ENCODE results near the gene FSD2.

Gene FSD2

DNA sequence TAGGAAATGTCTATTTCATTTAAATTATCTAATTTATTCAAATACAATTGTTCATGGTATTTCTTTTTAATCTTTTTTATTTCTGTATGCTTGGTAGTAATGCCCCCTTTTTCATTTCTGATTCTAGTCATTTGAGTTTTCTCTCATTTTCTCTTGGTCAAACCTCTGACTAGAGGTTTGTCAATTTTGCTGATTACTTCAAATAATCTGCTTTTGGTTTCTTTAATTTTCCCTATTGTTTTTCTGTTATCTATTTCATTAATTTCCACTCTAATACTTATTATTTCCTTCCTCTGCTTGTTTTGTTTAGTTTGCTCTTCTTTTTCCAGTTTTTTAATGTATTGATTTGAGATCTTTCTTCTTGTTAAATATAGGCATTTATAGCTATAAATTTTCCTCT, 12.1 kb downstream of the FSD2 start:
- H3K36me3 ChIP-seq (ENCODE audit: control insufficient read depth in 1 of 2, insufficient read depth in 2 of 2, low read length in 2 of 2) = no peaks in the 10 kb centered on the region

DNA sequence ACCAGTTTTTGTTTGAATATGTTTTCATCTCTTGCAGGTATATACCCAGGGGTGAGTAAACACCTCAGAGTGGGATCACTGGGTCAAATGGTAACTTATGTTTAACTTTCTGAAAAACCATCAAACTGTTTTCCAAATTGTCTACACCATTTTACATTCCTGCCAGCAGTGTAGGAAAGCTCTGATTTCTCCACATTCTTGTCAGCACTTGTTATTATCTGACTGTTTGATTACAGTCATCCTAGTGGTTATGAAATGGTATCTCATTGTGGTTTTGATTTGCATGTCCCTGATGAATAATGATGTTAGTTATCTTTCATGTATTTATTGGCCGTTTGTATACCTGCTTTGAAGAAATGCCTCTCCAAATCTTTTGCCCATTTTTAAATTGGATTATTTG, 13.8 kb downstream of the FSD2 start:
- Histone ChIP-seq H3K4me1 (ENCODE audit: control insufficient read depth in 1 of 2, insufficient read depth in 2 of 2, low read length in 2 of 2) (no peaks in the 10 kb centered on the region), H3K9ac (ENCODE audit: low read depth in 1 of 2, low read length in 2 of 2) (no peak overlapping the region), H3K27me3 (ENCODE audit: control insufficient read depth in 1 of 2, insufficient read depth in 2 of 2, low read length in 2 of 2) (no peaks in the 10 kb centered on the region), H3K36me3 (ENCODE audit: control insufficient read depth in 1 of 2, insufficient read depth in 2 of 2, low read length in 2 of 2) (no peaks in the 10 kb centered on the region), H3K27ac (ENCODE audit: low read depth, low read length) (no peak overlapping the region), H3K4me3 (ENCODE audit: low read depth in 1 of 2, low read length in 2 of 2) (no peak overlapping the region), H3K9me3 (ENCODE audit: control insufficient read depth in 1 of 2, low read length in 2 of 2) (no peaks in the 10 kb centered on the region)

More for the DNA sequence above, 12.1 kb downstream of the FSD2 start:
- Histone ChIP-seq H3K4me3 (ENCODE audit: low read depth in 1 of 2, low read length in 2 of 2) (no peak overlapping the region), H3K9ac (ENCODE audit: low read depth in 1 of 2, low read length in 2 of 2) (no peak overlapping the region), H3K27me3 (ENCODE audit: control insufficient read depth in 1 of 2, insufficient read depth in 2 of 2, low read length in 2 of 2) (no peaks in the 10 kb centered on the region), H3K9me3 (ENCODE audit: control insufficient read depth in 1 of 2, low read length in 2 of 2) (no peaks in the 10 kb centered on the region), H3K4me1 (ENCODE audit: control insufficient read depth in 1 of 2, insufficient read depth in 2 of 2, low read length in 2 of 2) (no peaks in the 10 kb centered on the region), H3K27ac (ENCODE audit: low read depth, low read length) (no peak overlapping the region)

DNA sequence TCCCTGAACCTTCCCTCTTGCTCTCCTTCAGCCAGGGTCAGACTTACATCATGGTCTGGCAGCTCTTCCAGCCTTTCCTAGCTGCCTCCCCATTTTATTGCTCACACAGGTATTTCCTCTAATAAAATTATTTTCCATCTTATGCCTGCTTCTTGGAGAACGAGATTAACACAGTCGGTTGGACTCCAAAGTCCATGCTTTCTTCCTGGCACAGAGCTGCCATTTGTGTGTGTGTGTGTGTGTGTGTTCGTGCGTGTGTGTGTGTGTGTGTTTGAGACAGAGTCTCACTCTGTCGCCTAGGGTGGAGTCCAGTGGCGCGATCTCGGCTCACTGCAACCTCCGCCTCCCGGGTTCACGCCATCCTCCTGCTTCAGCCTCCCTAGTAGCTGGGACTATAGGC, 15.5 kb downstream of the FSD2 start:
- Histone ChIP-seq H3K36me3 (ENCODE audit: control insufficient read depth in 1 of 2, insufficient read depth in 2 of 2, low read length in 2 of 2) (no peaks in the 10 kb centered on the region), H3K27ac (ENCODE audit: low read depth, low read length) (no peak overlapping the region), H3K4me1 (ENCODE audit: control insufficient read depth in 1 of 2, insufficient read depth in 2 of 2, low read length in 2 of 2) (no peaks in the 10 kb centered on the region), H3K9ac (ENCODE audit: low read depth in 1 of 2, low read length in 2 of 2) (no peak overlapping the region), H3K27me3 (ENCODE audit: control insufficient read depth in 1 of 2, insufficient read depth in 2 of 2, low read length in 2 of 2) (no peaks in the 10 kb centered on the region), H3K4me3 (ENCODE audit: low read depth in 1 of 2, low read length in 2 of 2) (no peak overlapping the region), H3K9me3 (ENCODE audit: control insufficient read depth in 1 of 2, low read length in 2 of 2) (no peaks in the 10 kb centered on the region)

DNA sequence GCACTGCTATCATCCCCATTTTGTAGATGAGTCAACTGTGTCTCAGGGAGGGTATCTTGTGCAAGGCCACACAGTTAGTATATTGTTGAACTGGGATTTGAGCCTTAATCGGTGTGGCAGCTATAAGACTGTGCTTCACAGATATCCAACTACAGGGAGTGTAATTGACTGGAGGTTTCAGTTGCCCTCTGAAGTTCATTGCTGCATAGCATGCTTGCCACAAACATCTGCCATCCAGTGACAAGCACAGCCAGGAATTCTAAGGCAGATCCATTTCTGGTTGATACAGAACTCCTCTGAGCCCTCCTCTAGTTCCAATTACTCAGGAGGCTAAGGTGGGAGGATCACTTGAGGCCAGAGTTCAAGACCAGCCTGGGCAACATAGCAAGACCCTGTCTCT, 16.4 kb downstream of the FSD2 start:
- Histone ChIP-seq H3K4me1 (ENCODE audit: control insufficient read depth in 1 of 2, insufficient read depth in 2 of 2, low read length in 2 of 2) (no peaks in the 10 kb centered on the region), H3K27me3 (ENCODE audit: control insufficient read depth in 1 of 2, insufficient read depth in 2 of 2, low read length in 2 of 2) (no peaks in the 10 kb centered on the region), H3K9me3 (ENCODE audit: control insufficient read depth in 1 of 2, low read length in 2 of 2) (no peaks in the 10 kb centered on the region), H3K27ac (ENCODE audit: low read depth, low read length) (no peak overlapping the region), H3K9ac (ENCODE audit: low read depth in 1 of 2, low read length in 2 of 2) (no peak overlapping the region), H3K36me3 (ENCODE audit: control insufficient read depth in 1 of 2, insufficient read depth in 2 of 2, low read length in 2 of 2) (no peaks in the 10 kb centered on the region), H3K4me3 (ENCODE audit: low read depth in 1 of 2, low read length in 2 of 2) (no peak overlapping the region)

DNA sequence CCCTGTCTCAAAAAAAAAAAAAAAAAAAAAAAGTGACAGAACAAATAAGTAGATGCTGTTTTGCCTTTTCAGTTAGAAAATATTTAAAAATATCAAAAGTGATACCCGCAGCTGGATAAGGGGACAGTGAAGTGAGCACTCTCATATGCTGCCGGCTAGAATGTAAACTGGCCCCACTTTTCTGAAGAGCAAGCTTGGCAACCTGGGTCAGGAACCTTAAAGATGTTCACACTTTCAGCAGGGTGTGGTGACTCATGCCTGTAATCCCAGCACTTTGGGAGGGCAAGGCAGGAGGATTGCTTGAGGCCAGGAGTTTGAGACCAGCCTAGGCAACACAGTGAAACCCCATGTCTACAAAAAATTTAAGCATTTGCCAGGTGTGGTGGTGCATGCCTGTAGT, 17.4 kb downstream of the FSD2 start:
- Histone ChIP-seq H3K27ac (ENCODE audit: low read depth, low read length) (no peak overlapping the region), H3K9ac (ENCODE audit: low read depth in 1 of 2, low read length in 2 of 2) (no peak overlapping the region), H3K4me3 (ENCODE audit: low read depth in 1 of 2, low read length in 2 of 2) (no peak overlapping the region), H3K27me3 (ENCODE audit: control insufficient read depth in 1 of 2, insufficient read depth in 2 of 2, low read length in 2 of 2) (no peaks in the 10 kb centered on the region), H3K36me3 (ENCODE audit: control insufficient read depth in 1 of 2, insufficient read depth in 2 of 2, low read length in 2 of 2) (no peaks in the 10 kb centered on the region), H3K9me3 (ENCODE audit: control insufficient read depth in 1 of 2, low read length in 2 of 2) (no peaks in the 10 kb centered on the region), H3K4me1 (ENCODE audit: control insufficient read depth in 1 of 2, insufficient read depth in 2 of 2, low read length in 2 of 2) (no peaks in the 10 kb centered on the region)

DNA sequence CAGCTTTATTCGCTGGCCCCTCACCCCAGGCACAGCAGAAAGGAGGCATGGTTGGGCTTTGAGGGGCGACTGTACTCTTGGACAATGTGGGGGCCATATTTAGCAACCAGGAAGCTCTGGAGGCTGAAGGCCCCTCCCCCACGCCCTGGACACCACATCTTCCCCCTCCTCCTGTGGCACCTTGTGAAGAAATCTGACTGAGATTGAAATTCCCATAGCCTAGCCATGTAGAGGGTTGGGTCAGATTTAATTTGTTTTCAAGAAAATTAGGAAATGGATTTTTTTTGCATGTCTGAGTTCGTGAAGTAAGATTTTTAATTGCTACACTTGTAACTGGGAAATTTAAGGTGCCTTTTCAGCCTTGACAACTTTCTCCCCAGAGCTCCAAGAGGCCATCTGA, 24.5 kb downstream of the FSD2 start:
- no peaks in the 10 kb centered on the region for H3K4me1 ChIP-seq (ENCODE audit: control insufficient read depth in 1 of 2, insufficient read depth in 2 of 2, low read length in 2 of 2)
- no peak overlapping the region for H3K4me3 ChIP-seq (ENCODE audit: low read depth in 1 of 2, low read length in 2 of 2)
- no peaks in the 10 kb centered on the region for H3K9me3 ChIP-seq (ENCODE audit: control insufficient read depth in 1 of 2, low read length in 2 of 2)
- H3K27ac ChIP-seq (ENCODE audit: low read depth, low read length) = no peak overlapping the region
- H3K9ac ChIP-seq (ENCODE audit: low read depth in 1 of 2, low read length in 2 of 2) = no peak overlapping the region
- H3K27me3 ChIP-seq (ENCODE audit: control insufficient read depth in 1 of 2, insufficient read depth in 2 of 2, low read length in 2 of 2) = no peaks in the 10 kb centered on the region
- no peaks in the 10 kb centered on the region for H3K36me3 ChIP-seq (ENCODE audit: control insufficient read depth in 1 of 2, insufficient read depth in 2 of 2, low read length in 2 of 2)

DNA sequence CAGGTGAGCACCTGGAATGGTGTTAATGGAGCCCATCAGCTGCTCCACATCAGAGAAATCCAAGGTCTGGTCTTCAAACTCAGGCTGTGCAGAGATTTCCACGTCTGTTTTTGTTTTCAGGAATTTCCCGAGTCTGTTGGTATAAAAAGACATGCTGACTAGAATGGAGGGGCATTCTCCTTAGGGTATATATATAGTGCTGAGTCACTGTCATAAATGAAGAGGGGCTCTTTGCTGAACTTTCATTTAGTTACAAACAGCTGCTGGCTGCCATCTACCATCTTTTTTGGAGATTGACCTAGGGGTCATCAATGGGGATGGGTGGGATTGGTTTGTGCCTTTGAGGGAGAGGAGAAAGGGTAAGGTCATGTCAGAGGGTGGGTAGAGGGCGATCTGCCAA, 27.1 kb downstream of the FSD2 start:
- H3K4me1 ChIP-seq (ENCODE audit: control insufficient read depth in 1 of 2, insufficient read depth in 2 of 2, low read length in 2 of 2) = no peaks in the 10 kb centered on the region
- no peak overlapping the region for H3K9ac ChIP-seq (ENCODE audit: low read depth in 1 of 2, low read length in 2 of 2)
- H3K36me3 ChIP-seq (ENCODE audit: control insufficient read depth in 1 of 2, insufficient read depth in 2 of 2, low read length in 2 of 2) = no peaks in the 10 kb centered on the region
- H3K27me3 ChIP-seq (ENCODE audit: control insufficient read depth in 1 of 2, insufficient read depth in 2 of 2, low read length in 2 of 2) = no peaks in the 10 kb centered on the region
- H3K27ac ChIP-seq (ENCODE audit: low read depth, low read length) = no peak overlapping the region
- H3K4me3 ChIP-seq (ENCODE audit: low read depth in 1 of 2, low read length in 2 of 2) = no peak overlapping the region
- no peaks in the 10 kb centered on the region for H3K9me3 ChIP-seq (ENCODE audit: control insufficient read depth in 1 of 2, low read length in 2 of 2)

DNA sequence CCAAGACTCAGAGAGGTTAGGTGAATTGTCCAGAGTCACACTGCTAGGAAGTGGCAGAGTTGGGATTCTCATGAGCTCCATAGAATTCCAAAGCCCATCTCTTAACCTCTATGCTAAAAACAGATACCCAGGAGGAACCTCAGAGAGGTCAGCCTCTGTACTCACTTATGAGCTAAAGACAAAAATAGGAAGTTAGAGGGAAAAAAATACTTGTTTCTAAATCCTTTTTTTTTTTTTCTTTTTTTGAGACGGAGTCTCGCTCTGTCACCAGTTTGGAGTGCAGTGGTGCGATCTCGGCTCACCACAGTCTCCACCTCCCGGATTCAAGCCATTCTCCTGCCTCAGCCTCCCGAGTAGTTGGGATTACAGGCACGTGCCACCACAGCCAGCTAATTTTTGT, 31.4 kb downstream of the FSD2 start:
- Histone ChIP-seq H3K4me1 (ENCODE audit: control insufficient read depth in 1 of 2, insufficient read depth in 2 of 2, low read length in 2 of 2) (no peaks in the 10 kb centered on the region), H3K9ac (ENCODE audit: low read depth in 1 of 2, low read length in 2 of 2) (no peak overlapping the region), H3K4me3 (ENCODE audit: low read depth in 1 of 2, low read length in 2 of 2) (no peak overlapping the region), H3K27ac (ENCODE audit: low read depth, low read length) (no peak overlapping the region), H3K27me3 (ENCODE audit: control insufficient read depth in 1 of 2, insufficient read depth in 2 of 2, low read length in 2 of 2) (no peaks in the 10 kb centered on the region), H3K9me3 (ENCODE audit: control insufficient read depth in 1 of 2, low read length in 2 of 2) (no peaks in the 10 kb centered on the region), H3K36me3 (ENCODE audit: control insufficient read depth in 1 of 2, insufficient read depth in 2 of 2, low read length in 2 of 2) (no peaks in the 10 kb centered on the region)

DNA sequence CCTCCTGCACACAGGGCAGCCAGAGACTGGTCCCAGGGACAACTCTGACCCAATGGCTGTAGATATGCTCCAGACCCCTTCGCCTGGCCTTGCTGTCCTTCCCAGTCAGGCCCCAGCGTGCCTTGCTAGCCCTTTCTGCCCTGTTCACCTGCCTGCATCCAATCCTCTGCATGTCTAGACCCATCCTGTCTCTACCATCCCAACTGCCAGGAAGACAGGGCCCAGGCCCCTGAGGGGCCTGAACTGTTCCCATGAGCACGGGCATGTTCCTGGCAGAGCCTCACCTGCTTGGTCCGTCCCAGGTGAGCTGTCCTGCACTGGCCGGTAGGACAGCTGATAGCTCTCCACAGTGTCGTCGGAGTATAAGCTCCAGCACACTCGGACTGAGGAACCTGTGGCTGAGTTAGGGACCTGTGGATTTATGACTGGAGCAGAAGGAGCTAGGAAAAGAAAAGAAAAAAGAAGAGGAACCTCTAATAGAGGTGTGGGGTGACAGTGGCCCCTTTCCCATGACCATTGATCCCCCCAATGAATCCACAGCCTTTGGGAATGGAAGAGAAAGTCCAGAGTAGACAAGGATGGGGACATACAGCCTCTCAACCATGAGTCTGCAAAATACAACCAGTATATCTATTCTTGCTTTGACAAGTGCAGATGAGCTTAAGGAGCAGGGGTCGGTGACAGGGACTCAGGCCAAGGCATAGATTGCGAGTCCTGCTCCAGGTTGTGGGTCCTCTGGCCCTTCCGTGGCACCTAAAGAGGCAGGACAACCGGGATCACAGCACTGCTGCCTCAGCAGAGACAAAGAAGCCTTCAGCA, 33.9 kb downstream of the FSD2 start:
- no peak overlapping the region for H3K9ac ChIP-seq (ENCODE audit: low read depth in 1 of 2, low read length in 2 of 2)
- H3K27me3 ChIP-seq (ENCODE audit: control insufficient read depth in 1 of 2, insufficient read depth in 2 of 2, low read length in 2 of 2) = no peaks in the 10 kb centered on the region
- no peaks in the 10 kb centered on the region for H3K36me3 ChIP-seq (ENCODE audit: control insufficient read depth in 1 of 2, insufficient read depth in 2 of 2, low read length in 2 of 2)
- H3K27ac ChIP-seq (ENCODE audit: low read depth, low read length) = no peak overlapping the region
- no peaks in the 10 kb centered on the region for H3K4me1 ChIP-seq (ENCODE audit: control insufficient read depth in 1 of 2, insufficient read depth in 2 of 2, low read length in 2 of 2)
- no peak overlapping the region for H3K4me3 ChIP-seq (ENCODE audit: low read depth in 1 of 2, low read length in 2 of 2)
- H3K9me3 ChIP-seq (ENCODE audit: control insufficient read depth in 1 of 2, low read length in 2 of 2) = no peaks in the 10 kb centered on the region

DNA sequence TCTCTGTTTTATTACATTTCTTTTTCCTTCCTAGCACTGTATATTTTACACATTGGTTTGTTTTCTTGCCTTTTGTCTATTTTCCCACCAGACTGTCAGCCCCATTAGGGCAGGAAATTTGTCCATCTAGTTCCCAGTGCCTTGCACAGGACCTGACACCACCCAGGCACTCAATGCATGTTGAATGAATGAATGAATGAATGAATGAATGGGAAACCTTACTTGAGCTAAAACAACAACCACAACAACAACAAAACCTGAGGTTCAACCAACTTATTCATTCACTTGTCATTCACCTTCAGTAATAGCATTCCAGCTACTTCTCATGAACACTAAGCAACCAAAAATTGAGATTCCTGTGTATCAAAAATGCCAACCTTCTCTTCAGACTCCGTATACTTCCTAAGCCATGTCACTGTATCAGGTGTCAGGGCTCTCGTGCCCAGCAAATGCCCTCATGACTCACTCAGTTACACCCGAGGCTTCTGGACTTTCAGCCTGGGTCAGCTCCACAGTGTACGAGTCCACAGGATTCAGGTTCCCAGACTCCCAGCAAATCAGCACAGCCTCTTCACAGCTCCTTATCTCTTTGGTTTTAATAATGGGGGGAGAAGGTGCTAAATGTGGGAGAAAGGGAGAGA, 37.3 kb downstream of the FSD2 start:
- Histone ChIP-seq H3K27me3 (ENCODE audit: control insufficient read depth in 1 of 2, insufficient read depth in 2 of 2, low read length in 2 of 2) (no peaks in the 10 kb centered on the region), H3K9ac (ENCODE audit: low read depth in 1 of 2, low read length in 2 of 2) (no peak overlapping the region), H3K4me3 (ENCODE audit: low read depth in 1 of 2, low read length in 2 of 2) (no peak overlapping the region), H3K27ac (ENCODE audit: low read depth, low read length) (no peak overlapping the region), H3K4me1 (ENCODE audit: control insufficient read depth in 1 of 2, insufficient read depth in 2 of 2, low read length in 2 of 2) (no peaks in the 10 kb centered on the region), H3K9me3 (ENCODE audit: control insufficient read depth in 1 of 2, low read length in 2 of 2) (no peaks in the 10 kb centered on the region), H3K36me3 (ENCODE audit: control insufficient read depth in 1 of 2, insufficient read depth in 2 of 2, low read length in 2 of 2) (peaks cover 0 to 10% of the 10 kb centered on the region in 2 donors)

Data from duodenal mucosa (tissue), 2 donors.